Measurements from ENCODE around the gene CELA3A. TPM values are rescaled to one million over a fixed set of nuclear protein-coding genes. Genes with fewer than 3 reads are reported as not detected.

The CELA3A gene
- 10 to 100 TPM in 1 of 2 donors, under 1 TPM in 1; 0.56 to 25.0 TPM for total RNA-seq

- peaks cover 5% of the 10 kb centered on the region for H3K4me1 ChIP-seq
- H3K27me3 ChIP-seq: no peaks in the 10 kb centered on the region
- no peak within 1 kb of the TSS for H3K27ac ChIP-seq
- no peaks in the 10 kb centered on the region for H3K9me3 ChIP-seq
- no peak within 1 kb of the TSS for H3K4me3 ChIP-seq
- DNase-seq: no peak
- H3K36me3 ChIP-seq: no peaks in the 10 kb centered on the region
- no peak for TF ChIP-seq CTCF (IDR thresholded peaks at IDR 0.05)
- no peak within 1 kb of the TSS for H3K9ac ChIP-seq (ENCODE audit: low read depth in 2 of 2, low read length in 2 of 2)
- intact Hi-C loops (cut with DNase I): no loop called here
Observed at GRCh38 chr1:22001409-22001808, at the start of gene CELA3A. CELA3A (plus strand) TSS chr1:22001657; CDS start chr1:22001675, 18 bp downstream.

- intact Hi-C loops (cut with DNase I): no loop called here
- TF ChIP-seq CTCF (IDR thresholded peaks at IDR 0.05): no peak
- H3K9ac ChIP-seq (ENCODE audit: low read depth in 2 of 2, low read length in 2 of 2): no peak overlapping the region
- H3K9me3 ChIP-seq: no peaks in the 10 kb centered on the region
- H3K36me3 ChIP-seq: no peaks in the 10 kb centered on the region
- no peak for DNase-seq
- peaks cover 12% of the 10 kb centered on the region for H3K4me1 ChIP-seq
- no peak overlapping the region for H3K27ac ChIP-seq
- no peaks in the 10 kb centered on the region for H3K27me3 ChIP-seq
- no peak overlapping the region for H3K4me3 ChIP-seq
Observed at GRCh38 chr1:21952786-21953520, 48.5 kb upstream of the CELA3A start.

GRCh38 chr1:21955058-21955457, 46.4 kb upstream of the CELA3A start:
- no peak overlapping the region for H3K4me3 ChIP-seq
- H3K36me3 ChIP-seq: no peaks in the 10 kb centered on the region
- TF ChIP-seq CTCF (IDR thresholded peaks at IDR 0.05): no peak
- peaks cover 12% of the 10 kb centered on the region for H3K4me1 ChIP-seq
- no peaks in the 10 kb centered on the region for H3K27me3 ChIP-seq
- intact Hi-C loops (cut with DNase I): no loop called here
- peak overlapping the region; percentile 37 for H3K27ac ChIP-seq
- no peak overlapping the region for H3K9ac ChIP-seq (ENCODE audit: low read depth in 2 of 2, low read length in 2 of 2)
- no peaks in the 10 kb centered on the region for H3K9me3 ChIP-seq
- DNase-seq: no peak

GRCh38 chr1:21955501-21956281, 45.8 kb upstream of the CELA3A start:
- H3K4me1 ChIP-seq: peaks cover 12% of the 10 kb centered on the region
- H3K27ac ChIP-seq: peak overlapping the region; percentile 37
- no peaks in the 10 kb centered on the region for H3K9me3 ChIP-seq
- no peak for TF ChIP-seq CTCF (IDR thresholded peaks at IDR 0.05)
- intact Hi-C loops (cut with DNase I): no loop called here
- no peaks in the 10 kb centered on the region for H3K36me3 ChIP-seq
- H3K9ac ChIP-seq (ENCODE audit: low read depth in 2 of 2, low read length in 2 of 2): peak overlapping the region in 1 of 2 donors; percentile 26
- DNase-seq: no peak
- H3K27me3 ChIP-seq: no peaks in the 10 kb centered on the region
- H3K4me3 ChIP-seq: no peak overlapping the region

- Histone ChIP-seq H3K9ac (ENCODE audit: low read depth in 2 of 2, low read length in 2 of 2) (peak overlapping the region; percentile 30 to 66), H3K27ac (peak overlapping the region; percentile 69)
- intact Hi-C loops (cut with DNase I): no loop called here
Observed at GRCh38 chr1:21956720-21957552, 44.5 kb upstream of the CELA3A start.

More at GRCh38 chr1:21956720-21957552, 44.5 kb upstream of the CELA3A start:
- Histone ChIP-seq H3K4me3 (no peak overlapping the region), H3K36me3 (no peaks in the 10 kb centered on the region), H3K27me3 (no peaks in the 10 kb centered on the region), H3K9me3 (no peaks in the 10 kb centered on the region), H3K4me1 (peaks cover 12% of the 10 kb centered on the region)
- no peak for TF ChIP-seq CTCF (IDR thresholded peaks at IDR 0.05)
- DNase-seq: peak; percentile 78
